Raji (cell line): ENCODE measurements around the gene TKTL1.

Experiments
- POLR2A ChIP-seq: IDR thresholded peaks from 2 replicates; pipeline ENCODE4 v1.6.1; 2011; ENCODE audit warnings: low read depth, low read length, control low read depth; ENCODE audit not compliant: insufficient read depth

TKTL1 gene

DNA sequence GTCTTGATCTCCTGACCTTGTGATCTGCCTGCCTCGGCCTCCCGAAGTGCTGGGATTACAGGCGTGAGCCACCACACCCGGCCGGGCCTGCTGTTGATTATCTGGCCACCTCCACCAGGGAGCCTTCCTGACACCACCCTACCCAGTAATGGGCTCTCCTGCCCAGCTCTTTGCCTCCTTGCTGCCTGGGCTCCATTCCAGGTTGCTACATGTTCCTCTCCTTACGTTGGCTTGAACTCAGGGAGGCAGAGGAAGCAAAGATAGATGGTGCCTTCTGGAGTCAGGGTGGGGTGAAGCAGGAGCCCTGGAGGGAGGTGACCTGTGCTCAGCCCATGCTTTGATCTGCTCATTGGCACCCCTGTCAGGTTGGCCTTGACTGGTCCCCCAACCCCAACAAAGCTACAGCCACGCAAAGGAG, 52.5 kb downstream of the TKTL1 start:
- no peak for TF ChIP-seq POLR2A

- TF ChIP-seq POLR2A = no peak
These were observed 53.2 kb downstream of the TKTL1 start for GRCh38 chrX:154348646-154349358.

DNA sequence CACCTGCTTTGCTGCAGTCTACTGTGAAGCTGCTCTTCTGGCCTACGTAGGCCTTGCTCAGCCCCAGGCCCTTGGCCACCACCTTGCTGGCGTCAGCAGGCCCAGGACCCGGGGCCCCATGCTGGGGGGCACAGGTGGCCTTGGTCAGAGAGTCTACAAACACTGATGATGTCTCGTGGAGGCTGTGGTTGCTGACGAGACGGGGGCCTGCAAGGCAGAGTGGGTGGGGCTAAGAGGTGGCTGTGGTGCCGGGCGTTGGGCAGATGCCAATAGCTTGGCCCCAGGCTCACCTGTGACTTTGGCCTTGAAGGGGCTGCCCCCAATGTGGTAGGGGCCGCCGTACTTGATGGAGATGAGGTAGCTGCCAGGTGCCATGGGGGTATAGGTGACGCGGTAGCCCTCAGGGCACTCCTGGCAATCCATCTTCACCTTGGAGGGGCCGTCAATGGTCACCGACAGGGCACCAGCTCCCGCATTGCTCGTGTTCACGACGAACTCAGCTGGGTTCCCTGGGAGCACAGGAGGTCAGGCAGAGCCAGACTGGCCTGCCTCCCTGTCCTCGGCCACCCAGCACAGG, 53.9 kb downstream of the TKTL1 start:
- TF ChIP-seq POLR2A = no peak

- no peak for TF ChIP-seq POLR2A
These were observed 54.4 kb downstream of the TKTL1 start for GRCh38 chrX:154349979-154350378.

GRCh38 chrX:154350429-154351182, 55.0 kb downstream of the TKTL1 start:
- TF ChIP-seq POLR2A = no peak

GRCh38 chrX:154351183-154352011, 55.8 kb downstream of the TKTL1 start:
- no peak for TF ChIP-seq POLR2A

- no peak for TF ChIP-seq POLR2A
These were observed 56.4 kb downstream of the TKTL1 start for GRCh38 chrX:154352012-154352401.

DNA sequence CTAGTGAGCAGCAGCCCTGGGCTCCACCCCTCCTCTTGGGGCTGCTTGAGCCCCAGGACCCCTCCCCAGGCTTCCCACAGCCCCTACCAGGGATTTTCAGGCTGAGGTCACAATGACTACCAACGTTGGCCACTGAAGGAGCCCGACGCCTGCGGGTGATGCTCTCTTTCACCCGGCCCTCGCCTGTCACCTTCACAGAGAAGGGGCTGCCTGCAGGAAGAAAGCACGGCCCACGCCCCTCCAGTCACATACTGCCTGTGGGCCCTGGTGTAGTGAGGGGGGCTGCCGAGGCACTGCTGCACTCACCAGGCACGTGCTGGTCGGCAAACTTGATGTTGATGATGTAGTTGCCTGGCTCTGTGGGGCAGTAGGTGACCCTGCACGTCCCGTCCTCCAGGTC, 56.9 kb downstream of the TKTL1 start:
- TF ChIP-seq POLR2A = no peak

DNA sequence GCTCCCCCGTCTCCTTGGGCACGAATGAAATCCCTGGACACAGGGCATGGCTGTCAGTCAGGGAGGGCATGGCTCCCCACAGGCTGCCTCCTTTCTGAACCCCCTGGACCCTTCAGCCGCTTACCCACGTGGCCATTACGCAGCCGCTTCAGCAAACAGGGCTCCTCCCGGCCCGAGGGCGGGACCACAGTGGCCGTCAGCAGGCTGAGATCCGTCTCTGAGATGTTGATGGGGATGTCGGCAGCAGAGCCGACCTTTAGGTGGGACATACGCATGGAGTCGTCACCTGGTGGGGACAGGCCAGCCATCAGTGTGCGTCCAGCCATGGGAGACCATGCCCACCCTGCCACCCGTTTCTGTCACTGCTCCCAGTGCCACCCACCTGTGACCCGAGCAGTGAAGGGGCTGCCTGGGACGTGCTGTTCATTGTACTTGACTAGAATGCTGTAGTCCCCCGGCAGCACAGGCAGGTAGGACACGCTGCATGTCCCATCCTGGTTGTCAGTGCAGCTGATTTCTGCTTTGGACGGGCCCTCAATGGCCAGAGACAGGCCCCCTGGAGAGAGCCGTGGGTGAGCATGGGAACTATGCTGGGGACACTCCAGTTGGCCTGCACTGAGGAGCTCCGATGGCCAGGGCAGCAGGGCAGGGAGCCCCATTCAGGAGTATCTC, 57.7 kb downstream of the TKTL1 start:
- no peak for TF ChIP-seq POLR2A

DNA sequence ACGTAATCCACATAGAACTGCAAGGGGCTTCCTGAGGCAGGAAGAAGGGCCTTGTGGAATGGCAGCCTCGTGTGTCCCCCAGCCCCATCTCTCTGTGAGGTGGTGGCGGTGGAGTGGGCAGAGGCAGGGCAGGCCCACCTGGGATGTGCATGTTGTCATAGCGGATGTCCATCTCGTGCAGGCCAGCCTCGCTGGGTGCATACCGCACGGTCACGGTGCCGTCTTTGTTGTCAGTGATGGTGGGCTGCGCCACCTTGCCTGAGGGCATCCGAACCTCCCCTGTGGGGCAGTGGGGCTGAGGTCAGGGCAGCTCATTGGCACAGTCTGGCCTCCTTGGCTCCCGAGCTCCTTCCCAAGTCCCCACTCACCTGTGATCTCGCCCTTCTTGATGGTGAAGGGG, 58.4 kb downstream of the TKTL1 start:
- no peak for TF ChIP-seq POLR2A

DNA sequence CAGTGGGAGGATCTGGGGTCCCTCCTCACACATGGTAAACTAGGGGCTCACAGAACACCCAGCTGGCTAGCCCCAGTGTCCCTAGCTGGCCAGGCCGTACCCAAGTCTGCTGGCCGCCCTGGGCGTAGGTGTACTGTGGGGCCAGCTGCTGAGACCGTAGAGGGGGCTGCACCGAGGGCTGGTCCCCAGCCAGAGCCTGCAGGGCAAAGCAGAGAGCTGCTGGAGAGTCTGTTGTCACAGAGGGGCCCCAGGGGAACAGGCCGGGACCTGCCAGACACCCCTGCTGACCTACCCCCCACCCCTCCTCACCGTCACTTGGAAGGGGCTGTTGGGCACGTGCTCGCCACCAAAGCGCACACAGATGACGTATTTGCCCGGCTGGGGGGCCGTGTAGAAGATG, 58.9 kb downstream of the TKTL1 start:
- no peak for TF ChIP-seq POLR2A

- no peak for TF ChIP-seq POLR2A
These were observed 59.6 kb downstream of the TKTL1 start for GRCh38 chrX:154355094-154355775.

DNA sequence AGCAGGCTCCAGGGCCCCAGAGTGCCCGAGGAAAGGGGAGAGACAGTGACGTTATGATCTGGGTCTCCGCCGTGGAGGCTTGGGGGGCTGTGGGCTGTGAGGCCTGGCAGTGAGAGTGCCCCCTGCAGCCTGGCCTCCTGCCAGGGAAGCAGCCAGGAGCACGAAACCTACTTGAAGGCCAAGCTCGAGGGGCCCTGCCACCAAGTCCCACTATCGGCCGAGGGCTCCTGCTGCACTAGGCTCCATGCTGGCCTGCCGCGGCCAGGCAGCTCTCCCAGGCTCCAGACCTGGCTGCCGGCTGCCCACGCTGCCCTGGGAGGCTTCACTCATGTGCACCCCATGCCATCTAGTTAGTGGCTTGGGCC, 60.2 kb downstream of the TKTL1 start:
- no peak for TF ChIP-seq POLR2A

DNA sequence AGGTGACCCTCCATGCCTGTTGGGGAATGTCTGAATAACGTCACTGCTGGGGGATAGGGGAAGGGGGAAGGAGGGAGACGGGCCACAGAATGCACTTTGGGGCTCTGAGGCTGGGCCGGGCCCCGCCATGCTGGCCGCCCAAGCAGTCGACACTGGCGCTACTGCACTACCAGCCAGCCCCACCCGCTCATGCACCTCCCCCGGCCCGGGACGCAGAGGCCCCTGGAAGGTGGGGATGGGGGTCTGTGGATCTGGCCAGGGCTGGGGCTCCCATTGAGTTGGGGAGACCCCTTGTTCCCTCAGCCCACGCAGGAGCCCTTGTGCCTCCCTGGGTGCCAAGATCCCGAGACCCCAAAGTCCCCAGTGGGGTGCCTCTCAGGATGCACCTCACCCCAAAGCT, 61.0 kb downstream of the TKTL1 start:
- TF ChIP-seq POLR2A = no peak
